Measurements from ENCODE around the gene TFR2. TPM values are rescaled to one million over a fixed set of nuclear protein-coding genes. Genes with fewer than 3 reads are reported as not detected.
A peak's percentile ranks its signal among the peaks of the same experiment; 100 is the strongest.

The TFR2 gene
- total and polyA plus RNA-seq, 2 of the 13 experiments (the other 11 are each of a cell fraction or from before 2014, with no cell fraction given), result 36.9 to 64.2 TPM

DNA sequence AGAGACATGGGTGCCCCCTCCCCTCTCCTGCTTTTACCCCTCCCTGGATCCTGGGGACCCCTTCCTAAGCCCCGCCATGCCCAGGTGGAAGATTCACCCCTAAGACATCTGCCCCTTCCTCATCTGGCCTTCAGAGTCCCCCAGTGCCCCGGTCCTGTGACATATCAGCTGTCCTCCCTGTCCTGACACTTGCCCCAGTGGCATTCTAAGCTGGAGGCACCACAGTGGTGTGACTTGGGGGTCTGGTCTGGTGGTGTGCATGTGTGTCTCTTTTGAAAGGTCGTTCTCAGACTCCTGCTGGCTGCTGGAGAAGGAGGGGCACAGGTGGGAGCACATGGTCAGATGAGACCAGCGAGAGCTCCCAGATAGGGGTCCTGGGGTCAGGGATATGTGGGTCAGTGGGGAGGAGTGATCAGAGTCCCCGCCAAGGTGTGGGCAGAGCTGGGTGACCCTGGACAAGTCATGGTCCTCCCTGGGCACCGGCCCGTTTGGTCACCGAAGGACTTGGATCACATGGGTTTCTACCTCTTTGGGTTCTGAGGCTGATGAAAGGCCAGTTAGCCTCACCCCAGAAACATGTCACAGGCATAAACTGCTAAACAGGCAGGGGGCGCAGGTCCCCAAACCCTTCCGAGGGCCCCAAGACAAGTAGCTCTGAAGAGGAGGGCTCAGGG is 645 bp upstream of the TFR2 start (continued):
- TF ChIP-seq DPF2 (CRISPR knock-in tag; IDR thresholded peaks at IDR 0.05; ENCODE audit: borderline replicate concordance, low read depth), result 0 out of 2 replicates have a peak, but pooled peaks have one; percentile 7
- TF ChIP-seq GATAD2A (CRISPR knock-in tag; IDR thresholded peaks at IDR 0.05), result no peak
- peak; percentile 4 for TF ChIP-seq ZEB1 (IDR thresholded peaks at IDR 0.05; ENCODE audit: insufficient replicate concordance, low read depth)
- TF ChIP-seq, protein P1, sequence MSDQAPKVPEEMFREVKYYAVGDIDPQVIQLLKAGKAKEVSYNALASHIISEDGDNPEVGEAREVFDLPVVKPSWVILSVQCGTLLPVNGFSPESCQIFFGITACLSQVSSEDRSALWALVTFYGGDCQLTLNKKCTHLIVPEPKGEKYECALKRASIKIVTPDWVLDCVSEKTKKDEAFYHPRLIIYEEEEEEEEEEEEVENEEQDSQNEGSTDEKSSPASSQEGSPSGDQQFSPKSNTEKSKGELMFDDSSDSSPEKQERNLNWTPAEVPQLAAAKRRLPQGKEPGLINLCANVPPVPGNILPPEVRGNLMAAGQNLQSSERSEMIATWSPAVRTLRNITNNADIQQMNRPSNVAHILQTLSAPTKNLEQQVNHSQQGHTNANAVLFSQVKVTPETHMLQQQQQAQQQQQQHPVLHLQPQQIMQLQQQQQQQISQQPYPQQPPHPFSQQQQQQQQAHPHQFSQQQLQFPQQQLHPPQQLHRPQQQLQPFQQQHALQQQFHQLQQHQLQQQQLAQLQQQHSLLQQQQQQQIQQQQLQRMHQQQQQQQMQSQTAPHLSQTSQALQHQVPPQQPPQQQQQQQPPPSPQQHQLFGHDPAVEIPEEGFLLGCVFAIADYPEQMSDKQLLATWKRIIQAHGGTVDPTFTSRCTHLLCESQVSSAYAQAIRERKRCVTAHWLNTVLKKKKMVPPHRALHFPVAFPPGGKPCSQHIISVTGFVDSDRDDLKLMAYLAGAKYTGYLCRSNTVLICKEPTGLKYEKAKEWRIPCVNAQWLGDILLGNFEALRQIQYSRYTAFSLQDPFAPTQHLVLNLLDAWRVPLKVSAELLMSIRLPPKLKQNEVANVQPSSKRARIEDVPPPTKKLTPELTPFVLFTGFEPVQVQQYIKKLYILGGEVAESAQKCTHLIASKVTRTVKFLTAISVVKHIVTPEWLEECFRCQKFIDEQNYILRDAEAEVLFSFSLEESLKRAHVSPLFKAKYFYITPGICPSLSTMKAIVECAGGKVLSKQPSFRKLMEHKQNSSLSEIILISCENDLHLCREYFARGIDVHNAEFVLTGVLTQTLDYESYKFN (CRISPR knock-in tag; conservative IDR thresholded peaks at IDR 0.05), result peak; percentile 0; the same call in 1 of the 2 replicates
- TF ChIP-seq, protein P2, sequence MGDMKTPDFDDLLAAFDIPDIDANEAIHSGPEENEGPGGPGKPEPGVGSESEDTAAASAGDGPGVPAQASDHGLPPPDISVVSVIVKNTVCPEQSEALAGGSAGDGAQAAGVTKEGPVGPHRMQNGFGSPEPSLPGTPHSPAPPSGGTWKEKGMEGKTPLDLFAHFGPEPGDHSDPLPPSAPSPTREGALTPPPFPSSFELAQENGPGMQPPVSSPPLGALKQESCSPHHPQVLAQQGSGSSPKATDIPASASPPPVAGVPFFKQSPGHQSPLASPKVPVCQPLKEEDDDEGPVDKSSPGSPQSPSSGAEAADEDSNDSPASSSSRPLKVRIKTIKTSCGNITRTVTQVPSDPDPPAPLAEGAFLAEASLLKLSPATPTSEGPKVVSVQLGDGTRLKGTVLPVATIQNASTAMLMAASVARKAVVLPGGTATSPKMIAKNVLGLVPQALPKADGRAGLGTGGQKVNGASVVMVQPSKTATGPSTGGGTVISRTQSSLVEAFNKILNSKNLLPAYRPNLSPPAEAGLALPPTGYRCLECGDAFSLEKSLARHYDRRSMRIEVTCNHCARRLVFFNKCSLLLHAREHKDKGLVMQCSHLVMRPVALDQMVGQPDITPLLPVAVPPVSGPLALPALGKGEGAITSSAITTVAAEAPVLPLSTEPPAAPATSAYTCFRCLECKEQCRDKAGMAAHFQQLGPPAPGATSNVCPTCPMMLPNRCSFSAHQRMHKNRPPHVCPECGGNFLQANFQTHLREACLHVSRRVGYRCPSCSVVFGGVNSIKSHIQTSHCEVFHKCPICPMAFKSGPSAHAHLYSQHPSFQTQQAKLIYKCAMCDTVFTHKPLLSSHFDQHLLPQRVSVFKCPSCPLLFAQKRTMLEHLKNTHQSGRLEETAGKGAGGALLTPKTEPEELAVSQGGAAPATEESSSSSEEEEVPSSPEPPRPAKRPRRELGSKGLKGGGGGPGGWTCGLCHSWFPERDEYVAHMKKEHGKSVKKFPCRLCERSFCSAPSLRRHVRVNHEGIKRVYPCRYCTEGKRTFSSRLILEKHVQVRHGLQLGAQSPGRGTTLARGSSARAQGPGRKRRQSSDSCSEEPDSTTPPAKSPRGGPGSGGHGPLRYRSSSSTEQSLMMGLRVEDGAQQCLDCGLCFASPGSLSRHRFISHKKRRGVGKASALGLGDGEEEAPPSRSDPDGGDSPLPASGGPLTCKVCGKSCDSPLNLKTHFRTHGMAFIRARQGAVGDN (CRISPR knock-in tag; IDR thresholded peaks at IDR 0.05), result peak; percentile 69
- no peak for TF ChIP-seq MATR3 (CRISPR knock-in tag; IDR thresholded peaks at IDR 0.05)
- TF ChIP-seq, protein P3, sequence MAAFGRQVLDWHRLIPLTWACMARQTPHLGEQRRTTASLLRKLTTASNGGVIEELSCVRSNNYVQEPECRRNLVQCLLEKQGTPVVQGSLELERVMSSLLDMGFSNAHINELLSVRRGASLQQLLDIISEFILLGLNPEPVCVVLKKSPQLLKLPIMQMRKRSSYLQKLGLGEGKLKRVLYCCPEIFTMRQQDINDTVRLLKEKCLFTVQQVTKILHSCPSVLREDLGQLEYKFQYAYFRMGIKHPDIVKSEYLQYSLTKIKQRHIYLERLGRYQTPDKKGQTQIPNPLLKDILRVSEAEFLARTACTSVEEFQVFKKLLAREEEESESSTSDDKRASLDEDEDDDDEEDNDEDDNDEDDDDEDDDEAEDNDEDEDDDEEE (CRISPR knock-in tag; IDR thresholded peaks at IDR 0.05), result no peak
- no peak for TF ChIP-seq ARNT2 (CRISPR knock-in tag; IDR thresholded peaks at IDR 0.05; ENCODE audit: low read depth)
- TF ChIP-seq TP53 (CRISPR knock-in tag; conservative IDR thresholded peaks at IDR 0.05), result no peak
- no peak for TF ChIP-seq NCOA5 (CRISPR knock-in tag; IDR thresholded peaks at IDR 0.05)
- TF ChIP-seq SNAPC2 (CRISPR knock-in tag; IDR thresholded peaks at IDR 0.05), result no peak
- TF ChIP-seq CHD4 (IDR thresholded peaks at IDR 0.05; ENCODE audit: borderline replicate concordance, low read length), result 0 out of 2 replicates have a peak, but pooled peaks have one; percentile 36
- TF ChIP-seq CENPT (CRISPR knock-in tag; IDR thresholded peaks at IDR 0.05; ENCODE audit: low read depth), result no peak
- no peak for TF ChIP-seq STAT5B (CRISPR knock-in tag; IDR thresholded peaks at IDR 0.05)
- TF ChIP-seq, protein P4, sequence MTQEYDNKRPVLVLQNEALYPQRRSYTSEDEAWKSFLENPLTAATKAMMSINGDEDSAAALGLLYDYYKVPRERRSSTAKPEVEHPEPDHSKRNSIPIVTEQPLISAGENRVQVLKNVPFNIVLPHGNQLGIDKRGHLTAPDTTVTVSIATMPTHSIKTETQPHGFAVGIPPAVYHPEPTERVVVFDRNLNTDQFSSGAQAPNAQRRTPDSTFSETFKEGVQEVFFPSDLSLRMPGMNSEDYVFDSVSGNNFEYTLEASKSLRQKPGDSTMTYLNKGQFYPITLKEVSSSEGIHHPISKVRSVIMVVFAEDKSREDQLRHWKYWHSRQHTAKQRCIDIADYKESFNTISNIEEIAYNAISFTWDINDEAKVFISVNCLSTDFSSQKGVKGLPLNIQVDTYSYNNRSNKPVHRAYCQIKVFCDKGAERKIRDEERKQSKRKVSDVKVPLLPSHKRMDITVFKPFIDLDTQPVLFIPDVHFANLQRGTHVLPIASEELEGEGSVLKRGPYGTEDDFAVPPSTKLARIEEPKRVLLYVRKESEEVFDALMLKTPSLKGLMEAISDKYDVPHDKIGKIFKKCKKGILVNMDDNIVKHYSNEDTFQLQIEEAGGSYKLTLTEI (CRISPR knock-in tag; conservative IDR thresholded peaks at IDR 0.05), result no peak
- no peak for TF ChIP-seq KMT2A (CRISPR knock-in tag; IDR thresholded peaks at IDR 0.05)
- no peak for TF ChIP-seq ZSCAN30 (CRISPR knock-in tag; IDR thresholded peaks at IDR 0.05)
